Stimulated activated CD8-positive, alpha-beta memory T cell treated with anti-CD3 and anti-CD28 coated beads, Interleukin-7, amount 100 ng/mL, for 4 hours (primary cell): Measurements from ENCODE around the gene SLC19A2.

ENCODE experiments used
- DNase-seq, 2 donors: peaks; one replicate each; pipeline ENCODE4 v3.0.0-alpha.2; 2020; ENCODE audit warnings: low read depth in 2 of 2

The SLC19A2 gene

GRCh38 chr1:169474302-169474995 is 11.3 kb downstream of the SLC19A2 start:
- DNase-seq: no peak

- no peak for DNase-seq
Observed at GRCh38 chr1:169473347-169473746, 12.4 kb downstream of the SLC19A2 start.

DNA sequence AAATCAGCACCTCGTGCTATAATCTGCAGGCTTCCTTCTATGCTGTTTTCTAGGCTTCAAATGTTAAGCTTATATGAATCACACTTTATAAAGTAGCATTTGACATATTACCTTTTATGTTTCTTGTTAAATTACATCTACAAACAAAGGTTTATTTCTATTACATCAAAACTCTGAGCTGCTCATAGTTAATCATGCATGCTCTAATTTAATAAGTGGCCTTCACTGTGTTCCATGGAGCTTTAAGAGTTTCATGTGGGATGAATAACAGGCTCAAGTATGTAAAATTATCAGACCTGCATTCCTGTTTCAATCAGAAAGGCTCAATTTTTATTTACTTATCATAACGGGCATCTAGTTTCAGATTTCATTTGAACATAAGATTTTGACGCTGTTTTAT is 13.0 kb downstream of the SLC19A2 start:
- DNase-seq: no peak

GRCh38 chr1:169468982-169469381 is 16.8 kb downstream of the SLC19A2 start:
- no peak for DNase-seq

DNA sequence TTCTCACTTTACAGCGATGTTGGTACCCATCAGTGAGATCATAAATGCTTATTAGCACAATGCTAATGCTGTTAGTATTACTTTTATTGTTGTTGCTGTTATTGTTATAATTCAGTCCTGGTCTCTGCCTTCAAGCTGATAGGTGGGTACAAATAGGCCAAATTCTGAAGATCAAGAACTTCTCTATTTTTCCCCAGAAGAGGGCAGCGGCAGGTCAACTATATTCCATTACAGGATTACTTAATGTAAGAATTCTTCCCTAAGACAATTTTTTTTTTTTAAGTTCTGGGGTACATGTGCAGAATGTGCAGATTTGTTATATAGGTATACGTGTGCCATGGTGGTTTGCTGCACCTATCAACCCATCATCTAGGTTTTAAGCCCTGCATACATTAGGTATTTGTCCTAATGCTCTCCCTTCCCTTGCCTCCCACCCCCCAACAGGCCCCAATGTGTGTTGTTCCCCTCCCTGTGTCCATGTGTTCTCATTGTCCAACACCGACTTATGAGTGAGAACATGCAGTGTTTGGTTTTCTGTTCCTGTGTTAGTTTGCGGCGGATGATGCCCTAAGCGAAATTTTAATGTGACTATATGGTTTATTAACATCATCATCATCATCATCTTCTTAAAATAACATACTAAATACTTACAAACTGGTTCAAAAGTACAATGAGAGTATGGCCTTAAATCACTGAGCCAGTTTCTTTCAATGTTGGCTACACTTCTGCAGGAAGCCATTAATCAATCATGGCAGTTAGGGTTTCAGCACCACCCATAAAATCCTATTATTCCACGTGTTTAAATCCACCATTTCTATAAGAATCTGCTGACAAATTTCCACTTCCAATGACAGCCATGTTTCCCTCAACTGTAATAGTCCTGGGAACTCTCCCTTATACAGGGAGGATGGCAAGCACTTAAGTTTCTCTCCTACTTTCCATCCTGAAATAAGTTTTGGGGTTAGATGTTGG is 19.2 kb downstream of the SLC19A2 start:
- no peak for DNase-seq

- DNase-seq: no peak
Observed at GRCh38 chr1:169465281-169465680, 20.5 kb downstream of the SLC19A2 start.

GRCh38 chr1:169462385-169462784 is 23.4 kb downstream of the SLC19A2 start:
- DNase-seq: no peak

- no peak for DNase-seq
Observed at GRCh38 chr1:169461390-169462000, 24.2 kb downstream of the SLC19A2 start.

DNA sequence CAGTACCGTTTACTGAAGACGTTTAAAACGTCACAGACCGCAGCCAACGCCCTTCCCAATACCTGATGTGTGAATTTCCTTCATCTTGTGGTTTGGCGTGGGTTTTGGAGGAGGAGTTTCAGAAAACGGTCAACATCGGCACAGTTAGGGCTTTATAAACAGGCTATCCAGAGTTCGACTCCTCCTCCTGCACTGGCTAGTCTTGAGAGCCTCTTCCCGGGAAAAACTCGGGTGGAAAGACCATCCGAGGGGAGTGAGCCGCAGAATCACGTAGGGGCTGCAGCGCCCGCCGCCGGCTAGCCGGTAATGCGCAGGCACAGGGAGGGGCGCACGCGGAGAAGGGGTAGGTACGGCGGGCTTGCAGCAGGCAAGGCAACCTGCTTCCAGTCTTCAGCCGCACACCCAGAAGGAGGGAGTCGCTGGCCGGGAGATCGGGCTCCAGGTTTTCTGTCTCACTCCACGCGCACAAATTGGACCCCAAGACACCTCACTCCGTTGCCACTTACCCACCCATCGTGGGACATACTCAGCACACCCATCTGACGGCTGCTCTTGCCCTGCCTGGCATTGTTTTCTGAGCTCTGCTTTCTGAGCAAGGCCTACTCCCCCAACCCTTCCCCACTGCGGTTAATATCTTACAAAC is 25.4 kb downstream of the SLC19A2 start:
- DNase-seq: no peak

- DNase-seq: no peak
Observed at GRCh38 chr1:169457443-169457842, 28.3 kb downstream of the SLC19A2 start.

- no peak for DNase-seq
Observed at GRCh38 chr1:169456029-169456428, 29.7 kb downstream of the SLC19A2 start.

DNA sequence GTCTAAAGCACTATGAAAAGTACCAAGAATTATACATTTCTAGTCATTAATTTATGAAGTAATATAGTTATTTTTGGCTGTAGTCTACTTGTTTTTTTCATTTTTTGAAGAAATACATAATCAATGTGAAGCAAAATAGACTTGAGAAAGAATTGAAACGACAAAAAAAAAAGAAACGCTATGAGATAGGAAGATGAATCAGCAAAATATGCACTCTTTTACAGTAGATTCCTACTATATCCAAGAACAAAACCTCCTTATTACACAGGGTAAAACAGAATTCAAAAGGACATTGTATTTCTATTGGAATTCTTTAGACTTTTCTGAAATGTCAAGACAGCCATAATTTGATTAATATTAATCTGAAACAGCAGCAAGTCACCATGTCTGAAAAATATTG is 32.8 kb downstream of the SLC19A2 start:
- DNase-seq: no peak

GRCh38 chr1:169451218-169451824 is 34.4 kb downstream of the SLC19A2 start:
- no peak for DNase-seq

- DNase-seq: no peak
Observed at GRCh38 chr1:169443923-169444322, 41.8 kb downstream of the SLC19A2 start.

- peak; percentile 21 to 44 for DNase-seq
Observed at GRCh38 chr1:169427081-169427641, 58.6 kb downstream of the SLC19A2 start, which contains the start of gene CCDC181. TSS of gene CCDC181 (minus strand) at chr1:169427474. CDS start at chr1:169424927, 2,547 bp downstream.

- DNase-seq: no peak
Observed at GRCh38 chr1:169426174-169426705, 59.5 kb downstream of the SLC19A2 start.

- no peak for DNase-seq
Observed at GRCh38 chr1:169421309-169421708, 64.4 kb downstream of the SLC19A2 start.

DNA sequence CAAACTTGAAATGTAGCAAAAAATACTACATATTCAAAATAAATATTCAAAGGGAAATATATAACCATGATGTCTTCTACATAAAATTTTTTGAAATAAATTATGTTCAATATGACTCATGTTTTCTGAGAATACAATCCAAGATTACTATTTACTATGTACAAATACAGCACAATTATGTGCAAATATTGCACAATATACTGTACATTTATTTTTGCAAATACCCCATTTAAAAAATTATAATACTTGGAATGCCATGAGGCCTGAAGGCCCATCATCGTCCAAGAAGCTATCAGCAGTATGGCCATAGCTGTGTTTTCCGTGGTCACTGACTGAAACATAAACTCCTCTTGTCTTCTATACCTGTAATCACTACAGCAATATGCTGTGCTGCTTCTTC is 70.8 kb downstream of the SLC19A2 start:
- DNase-seq: no peak
